HG03280 (cell line): ENCODE measurements around the gene GPR34.
A peak's percentile ranks its signal among the peaks of the same experiment; 100 is the strongest.
"Not testable (repeated sequence)": the region's sequence is repeated elsewhere in the genome, so short reads cannot be mapped to it uniquely, and the experiment has no call there.

ENCODE experiments used
- ATAC-seq: cut with Tn5 transposase; IDR thresholded peaks from one replicate; pipeline ENCODE4 v1.9.1; 2021; ENCODE audit warnings: mild to moderate bottlenecking, moderate library complexity; ENCODE audit not compliant: unreplicated experiment

The GPR34 gene

DNA sequence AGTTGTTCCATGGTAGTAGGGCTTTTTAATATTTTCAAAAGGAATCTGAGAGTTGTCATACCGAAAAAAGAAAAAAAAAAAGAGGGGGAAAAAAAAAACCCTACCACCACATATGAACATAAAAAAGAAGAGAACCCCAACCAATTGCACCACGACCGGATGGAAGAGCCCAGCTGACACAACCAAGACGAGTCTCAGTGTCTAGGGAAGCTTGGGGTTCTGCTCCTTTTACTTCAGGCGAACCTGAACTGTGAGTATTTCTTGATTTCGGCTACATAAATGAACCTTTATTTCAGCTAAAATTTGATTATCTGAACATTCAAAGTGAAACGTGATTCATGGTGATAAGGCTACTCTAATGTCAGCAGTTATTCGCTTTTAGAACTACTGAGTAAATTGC is at the start of gene GPR34:
Gene GPR34 (plus strand): TSS at position 139 of the 400 bp plus-strand sequence. CDS start 6,661 bp downstream, outside the sequence.
- ATAC-seq: no peak

DNA sequence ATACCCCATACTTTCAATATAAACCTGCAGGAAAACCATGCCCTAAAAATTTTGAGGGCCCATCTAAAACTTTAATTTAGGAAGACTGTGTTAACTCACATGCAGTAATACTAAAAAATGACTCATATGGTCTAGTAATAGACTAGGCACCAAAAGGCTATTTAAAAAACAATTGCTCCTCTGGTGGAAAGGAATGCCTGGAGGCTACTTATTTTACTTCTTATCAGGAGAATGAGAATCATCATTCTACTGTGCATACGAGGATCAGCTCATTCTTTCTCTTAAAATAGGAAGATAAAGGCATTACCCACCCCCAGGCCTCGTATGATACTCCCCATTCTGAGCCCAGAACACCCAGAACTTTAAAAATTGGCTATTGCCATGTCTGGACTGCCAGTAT is 42.6 kb upstream of the GPR34 start:
- not testable (repeated sequence) for ATAC-seq

DNA sequence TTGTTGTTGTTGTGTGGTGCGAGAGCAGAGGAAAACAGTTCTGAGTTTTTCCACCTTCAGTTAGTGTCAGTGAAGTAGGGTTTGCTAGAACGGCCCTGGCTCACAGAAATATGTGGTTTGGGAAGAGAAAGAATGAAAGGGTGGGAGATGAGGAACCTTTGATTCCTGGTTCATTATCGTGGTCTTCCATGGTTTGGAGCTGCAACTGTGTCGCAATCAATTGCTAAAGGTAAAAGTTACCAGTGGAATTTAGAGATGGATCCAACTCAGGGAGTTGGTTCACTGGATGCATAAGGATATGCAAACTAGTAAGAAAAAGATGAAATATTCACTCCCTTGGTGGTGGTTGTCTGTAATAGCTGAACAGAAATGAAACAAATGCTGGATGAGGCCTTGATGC is 35.6 kb upstream of the GPR34 start:
- no peak for ATAC-seq

DNA sequence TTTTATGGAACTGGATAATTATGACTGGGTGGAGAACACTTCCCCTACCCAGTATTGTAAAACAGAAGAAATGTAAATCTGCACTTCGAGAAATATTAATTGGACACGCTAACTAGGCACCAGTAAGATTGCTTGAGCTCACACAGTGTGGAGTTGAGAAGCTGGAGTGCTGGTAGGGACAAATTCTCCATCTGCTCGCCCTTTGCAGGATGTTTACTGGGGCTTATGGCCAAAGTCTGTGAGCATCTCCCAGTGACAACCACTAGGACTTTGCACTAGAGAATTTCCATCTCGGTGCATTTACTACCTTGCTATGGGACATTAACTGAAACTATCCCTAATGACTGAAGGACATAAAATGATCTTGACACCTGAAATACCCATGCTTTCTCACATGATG is 33.7 kb upstream of the GPR34 start:
- ATAC-seq: no peak

GRCh38 chrX:41655631-41656030 is 33.1 kb upstream of the GPR34 start:
- no peak for ATAC-seq

DNA sequence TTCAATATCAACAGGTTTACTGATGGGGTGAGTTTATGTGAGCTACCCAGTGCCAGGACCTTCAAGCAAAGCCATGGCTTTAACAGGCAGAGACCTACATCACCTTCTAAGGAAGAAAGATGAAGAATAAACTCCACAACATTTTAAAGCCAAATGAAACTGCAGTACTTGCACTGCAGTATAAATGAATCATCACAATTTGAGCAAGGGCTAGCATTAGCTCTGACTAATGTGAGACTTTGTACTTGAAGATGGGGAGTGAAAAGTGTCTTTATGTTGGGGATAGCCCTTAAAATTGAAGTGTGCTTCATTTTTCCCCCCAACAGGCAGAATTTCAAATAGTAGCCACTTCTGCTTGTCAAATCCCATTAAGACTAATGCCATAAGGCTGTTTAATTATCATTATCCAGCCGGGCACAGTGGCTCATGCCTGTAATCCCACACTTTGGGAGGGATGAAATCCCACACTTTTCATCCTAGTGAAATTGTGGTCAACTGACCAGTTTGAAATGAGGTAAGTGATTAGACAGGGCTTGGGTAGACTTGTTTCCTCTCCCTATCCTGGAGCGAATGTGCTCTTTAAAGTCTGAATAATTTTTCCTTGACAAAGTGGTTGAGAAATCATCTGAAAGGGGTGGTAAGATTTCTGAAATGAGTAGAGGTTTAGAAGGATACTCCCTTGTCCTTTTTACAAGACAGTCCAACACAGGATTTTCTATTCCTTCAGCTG is 27.2 kb upstream of the GPR34 start:
- no peak for ATAC-seq

DNA sequence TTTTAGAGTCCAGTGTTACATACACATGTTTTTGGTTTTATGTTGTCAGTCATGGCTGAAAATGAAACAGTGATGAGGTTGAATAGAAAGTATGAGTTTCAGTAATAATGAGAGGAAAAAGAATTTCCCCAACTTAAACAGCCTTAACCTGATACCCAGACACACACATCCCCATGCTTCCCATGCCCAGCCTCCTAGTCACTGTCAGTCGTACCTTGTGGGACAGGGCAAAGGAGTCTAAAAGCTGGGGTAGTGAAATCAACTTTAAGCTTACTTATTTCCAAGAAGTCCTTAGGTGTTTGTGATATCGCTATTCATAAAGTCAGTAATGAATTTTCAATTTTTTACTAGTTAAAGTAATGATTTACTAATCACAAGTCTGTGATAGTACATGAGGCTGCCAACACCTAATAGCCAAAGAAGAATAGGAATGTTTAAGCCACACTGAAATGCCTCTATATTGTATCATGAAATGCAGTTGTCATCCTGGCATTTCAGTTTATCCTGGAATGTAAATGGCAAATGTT is 24.3 kb upstream of the GPR34 start:
- peak; percentile 83 for ATAC-seq

- ATAC-seq: no peak
Observed at GRCh38 chrX:41664908-41665307, 23.9 kb upstream of the GPR34 start.

DNA sequence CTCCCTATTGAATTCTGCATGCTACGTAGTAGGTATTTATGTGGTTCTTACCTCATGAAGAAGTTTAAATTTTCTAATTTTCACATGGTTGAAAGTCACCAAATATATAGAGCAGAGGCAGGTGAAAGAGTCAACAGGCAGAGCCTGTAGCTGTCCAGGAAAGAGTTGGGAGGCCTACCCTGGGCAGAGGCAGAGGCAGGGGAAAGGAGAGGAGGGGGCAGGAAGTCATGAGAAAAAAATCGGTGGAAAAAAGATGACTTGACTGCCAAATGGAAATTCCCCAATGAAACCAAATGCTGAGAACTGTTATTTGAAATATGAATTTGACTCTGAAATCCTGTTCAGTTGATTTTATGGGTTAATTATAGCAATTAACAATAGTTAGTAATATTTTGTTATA is 23.1 kb upstream of the GPR34 start:
- no peak for ATAC-seq

DNA sequence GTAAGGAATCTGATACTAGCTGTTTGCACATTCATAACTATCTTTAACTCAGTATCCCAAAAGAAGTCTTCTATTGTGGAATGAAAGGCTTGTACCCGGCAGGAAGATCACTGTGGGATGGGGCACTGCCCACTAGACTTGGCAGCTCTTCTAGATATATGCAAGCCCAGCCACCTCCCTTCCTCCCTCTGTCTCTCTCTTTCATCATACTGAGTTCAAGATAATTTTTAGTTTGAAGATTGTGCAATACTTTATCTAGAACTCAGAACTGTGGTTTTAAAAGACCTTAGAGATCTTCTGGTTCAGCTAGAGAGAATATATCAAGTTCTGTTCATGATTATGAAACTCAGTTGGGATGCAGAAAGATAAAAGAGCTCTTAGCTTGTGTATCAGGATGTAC is 22.5 kb upstream of the GPR34 start:
- no peak for ATAC-seq

DNA sequence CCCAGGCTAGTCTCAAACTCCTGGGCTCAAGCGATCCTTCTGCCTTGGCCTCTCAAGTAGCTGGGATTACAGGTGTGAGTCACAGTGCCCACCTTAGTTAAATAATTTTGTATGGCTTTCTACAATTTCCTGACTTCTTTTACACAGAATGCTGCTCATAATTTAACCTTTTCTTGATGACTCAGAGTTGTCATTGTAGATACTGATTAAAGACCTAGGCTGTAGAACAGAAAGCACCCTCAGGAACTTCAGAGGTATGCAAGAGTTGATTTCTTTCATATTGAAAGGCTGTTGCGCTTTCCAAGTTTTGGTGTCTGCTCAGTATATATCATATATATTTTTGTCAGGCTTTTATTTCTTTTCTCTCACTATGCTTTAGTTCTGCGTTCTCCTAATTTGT is 21.1 kb upstream of the GPR34 start:
- ATAC-seq: no peak

- ATAC-seq: no peak
Observed at GRCh38 chrX:41670112-41670511, 18.7 kb upstream of the GPR34 start.

- ATAC-seq: no peak
Observed at GRCh38 chrX:41671082-41671481, 17.7 kb upstream of the GPR34 start.

DNA sequence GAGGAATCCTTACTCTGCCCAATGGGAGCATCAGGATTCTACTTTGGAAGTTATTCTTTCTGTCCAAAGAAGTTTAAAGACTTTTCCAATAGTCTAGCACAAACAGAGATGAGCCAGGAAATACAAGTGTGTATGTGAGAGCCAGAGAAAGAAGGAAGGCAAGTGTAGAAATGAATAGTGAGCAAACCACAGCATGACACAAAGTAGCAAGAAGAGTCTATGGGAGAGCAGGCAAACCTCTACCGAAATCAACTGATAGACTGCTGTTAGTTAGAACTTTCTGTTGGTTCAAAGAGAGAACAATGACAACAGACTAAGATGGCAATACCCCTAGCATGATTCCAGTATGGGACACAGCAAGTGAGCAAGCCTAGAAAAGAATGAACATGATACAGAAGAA is 16.1 kb upstream of the GPR34 start:
- no peak for ATAC-seq

GRCh38 chrX:41676361-41676760 is 12.4 kb upstream of the GPR34 start:
- not testable (repeated sequence) for ATAC-seq

DNA sequence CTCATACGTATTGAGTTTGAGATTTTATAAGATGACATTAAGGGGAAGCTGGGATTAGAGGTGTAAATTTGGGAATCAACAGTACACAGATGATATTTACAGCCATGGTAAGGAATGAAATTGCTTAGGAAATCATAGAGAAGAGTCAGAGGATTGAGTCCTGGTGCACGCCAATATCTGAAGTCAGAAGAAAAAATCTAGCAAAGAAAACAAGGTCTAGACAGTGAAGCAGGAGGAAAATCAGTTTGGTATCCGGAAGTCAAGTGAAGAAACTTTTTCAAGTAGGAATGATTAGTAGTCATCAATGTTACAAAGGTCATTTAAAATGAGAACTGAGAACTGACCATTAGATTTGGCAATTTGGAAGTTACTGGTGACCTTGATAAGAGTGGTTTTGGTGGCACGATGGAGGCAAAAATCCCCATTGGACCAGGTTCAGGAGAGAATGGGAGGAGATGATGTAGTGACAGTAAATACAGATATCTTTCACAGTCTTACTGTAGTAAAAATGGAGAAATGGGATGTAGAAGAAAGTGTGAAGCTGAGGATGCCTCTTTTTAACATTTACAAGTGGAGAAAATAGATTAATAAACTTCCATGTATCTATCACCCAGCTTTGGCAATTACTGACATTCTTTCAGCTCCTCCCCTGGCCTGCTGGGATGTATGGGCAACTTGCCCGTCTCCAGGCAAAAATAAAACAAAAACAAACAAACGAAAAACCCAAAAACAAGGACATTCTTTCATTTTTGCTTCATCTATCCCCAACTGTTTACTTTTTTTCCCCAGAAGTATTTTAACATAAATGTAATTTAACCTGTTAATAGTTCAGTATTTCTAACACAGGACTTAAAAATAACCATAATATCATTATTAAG is 11.4 kb upstream of the GPR34 start:
- ATAC-seq: no peak

DNA sequence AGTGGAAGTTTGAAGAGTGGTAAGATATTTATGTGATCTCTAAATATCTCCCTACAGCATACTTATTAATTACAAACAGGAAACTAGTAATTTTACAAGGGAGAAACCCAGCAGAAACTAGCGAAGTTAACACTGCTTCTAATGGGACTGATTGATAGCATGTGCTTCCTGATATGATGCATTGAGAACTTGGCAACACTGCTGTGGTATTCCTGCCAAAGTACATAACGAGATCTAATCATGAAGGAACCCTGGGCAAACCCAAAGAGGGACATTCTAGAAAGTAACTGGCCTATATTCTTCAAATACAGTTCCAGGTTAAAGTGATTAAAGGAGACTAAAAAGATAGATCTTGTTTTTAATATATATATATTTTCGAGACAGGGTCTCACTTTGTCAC is 4.6 kb upstream of the GPR34 start:
- ATAC-seq: no peak

DNA sequence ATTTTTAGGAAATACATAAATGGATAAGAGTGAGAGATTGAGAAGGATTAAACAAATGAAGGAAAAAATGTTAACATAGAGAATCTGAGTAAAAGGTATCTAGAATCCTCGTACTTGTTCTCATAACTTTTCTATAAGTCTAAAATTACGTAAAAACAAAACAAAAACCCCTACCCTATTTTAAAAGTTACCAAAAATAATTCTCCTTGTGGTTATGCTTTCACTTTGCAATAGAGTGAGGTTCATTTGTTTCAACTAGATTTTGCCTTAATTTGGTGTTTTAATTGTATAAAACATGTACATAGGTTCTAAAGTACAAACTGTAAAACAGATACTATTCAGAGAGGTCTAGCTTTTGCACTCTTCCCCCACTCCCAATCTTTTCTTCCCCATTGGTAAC is 3.8 kb upstream of the GPR34 start:
- no peak for ATAC-seq

DNA sequence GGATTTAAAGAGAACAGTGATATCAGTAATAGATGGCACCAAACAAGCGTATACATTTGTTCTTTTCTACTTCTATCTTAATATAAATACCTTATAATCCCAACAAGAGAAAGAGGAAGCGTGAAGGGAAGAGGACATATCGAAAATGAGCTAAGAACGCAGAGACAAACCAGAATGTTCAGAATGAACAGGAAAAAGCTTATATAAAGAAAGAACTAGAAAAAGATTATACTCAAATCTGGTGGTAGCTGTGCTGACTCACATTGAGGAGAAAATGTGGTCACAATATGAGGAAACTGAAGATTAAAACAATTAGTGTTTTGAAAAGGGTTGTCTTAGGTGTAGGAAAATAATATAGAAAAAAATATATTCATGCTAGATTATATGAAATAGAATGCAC is 2.0 kb upstream of the GPR34 start:
- no peak for ATAC-seq

- ATAC-seq: no peak
Observed at GRCh38 chrX:41688156-41688555, 617 bp upstream of the GPR34 start.

DNA sequence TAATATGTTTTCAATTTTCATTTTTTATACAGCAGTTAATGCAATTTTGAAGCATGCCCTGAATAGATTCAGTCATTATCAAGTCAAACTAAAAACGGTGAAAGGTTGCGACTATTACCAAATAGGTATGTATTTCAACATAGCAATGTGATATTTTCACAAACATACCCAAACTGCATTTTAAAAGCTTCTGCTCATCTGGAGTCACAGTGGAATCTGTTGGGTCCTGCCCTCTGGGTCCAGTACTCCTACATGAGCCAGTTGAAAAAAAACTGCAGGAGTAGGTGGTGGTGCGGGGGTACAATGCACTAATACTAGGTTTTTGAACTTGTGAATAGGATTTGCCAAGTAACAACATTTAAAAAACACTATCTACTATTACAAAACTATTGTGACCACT is 938 bp downstream of the GPR34 start:
- no peak for ATAC-seq

GRCh38 chrX:41692162-41692749 is 3.5 kb downstream of the GPR34 start:
- ATAC-seq: no peak
